AG04450 (cell line): ENCODE results near the gene MYH10. TPM values are rescaled to one million over a fixed set of nuclear protein-coding genes. Genes with fewer than 3 reads are reported as not detected.

ENCODE experiments used
- CTCF ChIA-PET: fragments of 300-600, 350-600 bp; formaldehyde crosslinking; extraction: SDS; loops from one replicate; lab custom pipeline; 2022; ENCODE audit warnings: antibody characterized with exemption, inconsistent platforms; lab: Charles Lee
- POLR2A ChIA-PET: fragments of 350-600 bp; formaldehyde crosslinking; extraction: SDS; loops from one replicate; lab custom pipeline; 2021; ENCODE audit warnings: antibody characterized with exemption, inconsistent platforms; lab: Yijun Ruan, JAX
- DNase-seq: peaks from one replicate; pipeline ENCODE4 v3.0.0-alpha.2; 2011; ENCODE audit warnings: low read depth, low spot score
- H3K27ac ChIP-seq: one replicate; pipeline ENCODE4 v1.5.1; 2012; ENCODE audit warnings: low read depth, low read length, control low read depth
- H3K27me3 ChIP-seq: one replicate; pipeline ENCODE4 v1.6.0; 2012; ENCODE audit warnings: low read length; ENCODE audit not compliant: control insufficient read depth, insufficient read depth
- H3K4me3 ChIP-seq: 2 replicates; pipeline ENCODE4 v1.5.1; 2011; ENCODE audit warnings: mild to moderate bottlenecking, low read depth, low read length, control low read depth
- H3K9me3 ChIP-seq: 2 replicates; pipeline ENCODE4 v1.5.1; 2012; ENCODE audit warnings: low read length; ENCODE audit not compliant: control insufficient read depth, insufficient read depth
- polyA plus RNA-seq: library from polyadenylated mRNA; depleted of rRNA; stranded (reverse); fragments of >200 nt; gene quantifications from 2 replicates; pipeline ENCODE4 v1.2.3, GENCODE V29; 2011
- TF ChIP-seq, protein P1 (sequence below): IDR thresholded peaks from 2 replicates; pipeline ENCODE4 v1.5.1; 2011; ENCODE audit warnings: low read depth, low read length, control low read depth, inconsistent platforms

The MYH10 gene
- polyA plus RNA-seq, 1 experiment, result 103 TPM

GRCh38 chr17:8453326-8453725 is 177.2 kb downstream of the MYH10 start:
- ChIA-PET CTCF (no interaction called here), POLR2A (no interaction called here)
- H3K27ac ChIP-seq, result no peak overlapping the region
- H3K4me3 ChIP-seq, result no peak overlapping the region
- TF ChIP-seq, protein P1, sequence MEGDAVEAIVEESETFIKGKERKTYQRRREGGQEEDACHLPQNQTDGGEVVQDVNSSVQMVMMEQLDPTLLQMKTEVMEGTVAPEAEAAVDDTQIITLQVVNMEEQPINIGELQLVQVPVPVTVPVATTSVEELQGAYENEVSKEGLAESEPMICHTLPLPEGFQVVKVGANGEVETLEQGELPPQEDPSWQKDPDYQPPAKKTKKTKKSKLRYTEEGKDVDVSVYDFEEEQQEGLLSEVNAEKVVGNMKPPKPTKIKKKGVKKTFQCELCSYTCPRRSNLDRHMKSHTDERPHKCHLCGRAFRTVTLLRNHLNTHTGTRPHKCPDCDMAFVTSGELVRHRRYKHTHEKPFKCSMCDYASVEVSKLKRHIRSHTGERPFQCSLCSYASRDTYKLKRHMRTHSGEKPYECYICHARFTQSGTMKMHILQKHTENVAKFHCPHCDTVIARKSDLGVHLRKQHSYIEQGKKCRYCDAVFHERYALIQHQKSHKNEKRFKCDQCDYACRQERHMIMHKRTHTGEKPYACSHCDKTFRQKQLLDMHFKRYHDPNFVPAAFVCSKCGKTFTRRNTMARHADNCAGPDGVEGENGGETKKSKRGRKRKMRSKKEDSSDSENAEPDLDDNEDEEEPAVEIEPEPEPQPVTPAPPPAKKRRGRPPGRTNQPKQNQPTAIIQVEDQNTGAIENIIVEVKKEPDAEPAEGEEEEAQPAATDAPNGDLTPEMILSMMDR, result no peak
- H3K27me3 ChIP-seq, result no peaks in the 10 kb centered on the region
- DNase-seq, result no peak
- H3K9me3 ChIP-seq, result no peaks in the 10 kb centered on the region

GRCh38 chr17:8451933-8452614 is 178.5 kb downstream of the MYH10 start:
- TF ChIP-seq, protein P1, result no peak
- H3K27me3 ChIP-seq, result no peaks in the 10 kb centered on the region
- H3K9me3 ChIP-seq, result no peaks in the 10 kb centered on the region
- no peak for DNase-seq
- H3K27ac ChIP-seq, result no peak overlapping the region
- ChIA-PET POLR2A (interaction anchor here (0.6 to 0.7 kb wide), 2 partner anchors 20 to 59 kb away, joined by 4 to 6 read pairs; no protein-coding TSS in a partner anchor), CTCF (interaction anchor here (0.7 to 1.6 kb wide), 2 partner anchors 42 to 55 kb away, joined by 4 to 5 read pairs; no protein-coding TSS in a partner anchor)
- H3K4me3 ChIP-seq, result no peak overlapping the region

GRCh38 chr17:8448310-8448709 is 182.2 kb downstream of the MYH10 start:
- ChIA-PET CTCF (no interaction called here), POLR2A (no interaction called here)
- Histone ChIP-seq H3K4me3 (no peak overlapping the region), H3K27ac (no peak overlapping the region), H3K27me3 (no peaks in the 10 kb centered on the region), H3K9me3 (no peaks in the 10 kb centered on the region)
- DNase-seq, result no peak
- TF ChIP-seq, protein P1, result no peak

DNA sequence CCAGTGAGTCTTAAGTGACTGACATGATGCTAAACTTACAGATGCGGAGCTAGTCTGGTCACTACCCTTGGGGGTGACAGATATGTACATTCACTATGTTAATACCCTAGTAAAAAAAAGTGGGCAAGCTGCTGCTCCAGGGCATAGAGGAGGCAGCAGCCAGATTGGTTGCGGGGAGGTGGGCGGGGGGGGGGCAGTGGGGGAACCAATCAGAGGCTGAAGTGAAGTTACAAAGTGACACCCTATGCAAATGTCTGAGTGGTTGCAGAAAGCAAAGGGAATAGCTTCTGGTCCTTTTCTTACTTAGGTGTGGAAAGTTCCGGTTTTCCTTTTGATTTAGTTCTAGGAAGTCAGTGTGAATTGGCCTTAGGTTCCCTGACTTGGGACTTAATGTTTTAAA is 182.7 kb downstream of the MYH10 start:
- TF ChIP-seq, protein P1, result no peak
- H3K27ac ChIP-seq, result no peak overlapping the region
- CTCF ChIA-PET, result no interaction called here
- DNase-seq, result no peak
- POLR2A ChIA-PET, result no interaction called here
- no peaks in the 10 kb centered on the region for H3K9me3 ChIP-seq
- H3K4me3 ChIP-seq, result no peak overlapping the region
- H3K27me3 ChIP-seq, result no peaks in the 10 kb centered on the region

GRCh38 chr17:8445536-8445935 is 185.0 kb downstream of the MYH10 start:
- ChIA-PET CTCF (interaction anchor here (1.6 kb wide), 1 partner anchor 35 kb away, joined by 5 read pairs; no protein-coding TSS in a partner anchor), POLR2A (no interaction called here)
- no peak overlapping the region for H3K4me3 ChIP-seq
- TF ChIP-seq, protein P1, result no peak
- H3K27me3 ChIP-seq, result no peaks in the 10 kb centered on the region
- no peaks in the 10 kb centered on the region for H3K9me3 ChIP-seq
- no peak for DNase-seq
- H3K27ac ChIP-seq, result no peak overlapping the region
